Right cardiac atrium (tissue), 5 donors: ENCODE results near the gene PFDN2. TPM values are rescaled to one million over a fixed set of nuclear protein-coding genes. Genes with fewer than 3 reads are reported as not detected.
A peak's percentile ranks its signal among the peaks of the same experiment; 100 is the strongest.

Source experiments
- ATAC-seq, 2 donors: fragments of 200-7000 bp; cut with Tn5 transposase; one replicate each; pipeline versions ENCODE4 v1.8.0 to v1.9.1; 2020; ENCODE audit warnings: moderate library complexity in 2 of 2, mild to moderate bottlenecking in 1 of 2
- DNase-seq, 3 donors: peaks; one replicate each; pipeline ENCODE4 v3.0.0-alpha.2; 2020
- H3K27ac ChIP-seq: one replicate; pipeline ENCODE4 v1.5.1; 2013; ENCODE audit warnings: mild to moderate bottlenecking, low read length, control low read depth, moderate library complexity
- H3K27me3 ChIP-seq: one replicate; pipeline ENCODE4 v1.6.1; 2013; ENCODE audit not compliant: control insufficient read depth, insufficient read depth
- H3K4me1 ChIP-seq: one replicate; pipeline ENCODE4 v1.6.1; 2013; ENCODE audit warnings: low read length; ENCODE audit not compliant: control insufficient read depth, insufficient read depth
- H3K4me3 ChIP-seq: one replicate; pipeline ENCODE4 v1.5.1; 2013; ENCODE audit warnings: low read length, control low read depth
- H3K9me3 ChIP-seq: one replicate; pipeline ENCODE4 v1.6.1; 2013; ENCODE audit warnings: low read length; ENCODE audit not compliant: control insufficient read depth
- WGBS: extraction: QIAGEN DNeasy Blood & Tissue Kit; methylation state at CpG from one replicate; pipeline ENCODE4 v1.1.7; 2013; 5-methylcytosine and 5-hydroxymethylcytosine counted together
- intact Hi-C, 4 donors: fragments of 100-400 bp; cut with DNase I; formaldehyde crosslinking; loops; one replicate each; pipeline versions ENCODE4 v1.11.0 to v1.14.0; 2022 to 2023
- long read RNA-seq, 4 donors: library from polyadenylated mRNA; unstranded; transcript quantifications; one replicate each; pipeline ENCODE4 v2.0.0, GENCODE V29; 2020 to 2021
- polyA plus RNA-seq: library from polyadenylated mRNA; stranded (reverse); fragments of 200-250 nt; gene quantifications from one replicate; pipeline ENCODE4 v1.2.3, GENCODE V29; 2013
- total RNA-seq, 4 donors: library from RNA; stranded (reverse); fragmentation: NEBNext Ultra II Directional; extraction: Animal tissue kit (Norgen Biotek cat#: 25700); gene quantifications; one replicate each; pipeline ENCODE4 v1.2.1, GENCODE V29; 2021
- donor health status: healthy with polysubstance abuse.
- donor health status: DM: no; HTN: yes; CAD: no.
- donor health status: DM: no; HTN: no; CAD: no.
- donor health status: DM: no; HTN: yes; CAD: no; lungs with severe emphysema.
- donor health status: DM: yes; HTN: yes; CAD: no.

PFDN2 gene
- total RNA-seq (10 to 100 TPM; 44.9 to 58.6 (median 51.5) TPM), polyA plus RNA-seq (151 TPM)
- long read RNA-seq, donor 1, transcript PFDN2-201 (4 exons, 677 nt) = major isoform, 20 of 23 reads
- long read RNA-seq, donor 1, partial matches to known transcripts = 2 of 23 reads
- long read RNA-seq, donor 1, other reads (novel, unspliced or antisense) = 0 of 23 reads
- long read RNA-seq, donor 2, transcript PFDN2-201 (4 exons, 677 nt) = major isoform, 29 of 30 reads
- long read RNA-seq, donor 2, partial matches to known transcripts = 1 of 30 reads
- long read RNA-seq, donor 2, other reads (novel, unspliced or antisense) = 0 of 30 reads
- long read RNA-seq, donor 3, transcript PFDN2-201 (4 exons, 677 nt) = major isoform, 11 of 11 reads
- long read RNA-seq, donor 3, partial matches to known transcripts = 0 of 11 reads
- long read RNA-seq, donor 3, other reads (novel, unspliced or antisense) = 0 of 11 reads
- long read RNA-seq, donor 4, transcript PFDN2-201 (4 exons, 677 nt) = major isoform, 10 of 12 reads
- long read RNA-seq, donor 4, partial matches to known transcripts = 1 of 12 reads
- long read RNA-seq, donor 4, other reads (novel, unspliced or antisense) = 0 of 12 reads

GRCh38 chr1:161117759-161118581 lies at the start of gene PFDN2, which contains the start of gene NIT1:
Gene PFDN2, minus strand, starts transcription at chr1:161118037. Its CDS starts 11 bp downstream, at chr1:161118026.
Gene NIT1, plus strand, starts transcription at chr1:161118105. Its CDS starts 72 bp downstream, at chr1:161118177.
- H3K4me1 ChIP-seq = peaks cover 16% of the 10 kb centered on the region
- DNase-seq (peak; percentile 91 to 95 (median 94)), ATAC-seq (peak; percentile 93)
- under 1% methylated on average over 58 of the region's 58 CpGs for WGBS
- H3K4me3 ChIP-seq = peak within 1 kb of the TSS; percentile 92
- H3K27ac ChIP-seq = peak within 1 kb of the TSS; percentile 90
- intact Hi-C loops = no loop called here
- no peaks in the 10 kb centered on the region for H3K9me3 ChIP-seq
- no peaks in the 10 kb centered on the region for H3K27me3 ChIP-seq

- Histone ChIP-seq H3K27me3 (no peaks in the 10 kb centered on the region), H3K4me3 (peak overlapping the region; percentile 55), H3K9me3 (no peaks in the 10 kb centered on the region), H3K4me1 (peaks cover 4% of the 10 kb centered on the region), H3K27ac (peak overlapping the region; percentile 39)
- ATAC-seq (peak in 1 of 2 donors; percentile 1), DNase-seq (peak in 2 of 3 donors; percentile 32 to 61)
- intact Hi-C loops = no loop called here
- WGBS = 8% methylated on average over 33 of the region's 33 CpGs
Observed at GRCh38 chr1:161166669-161167548, 49.1 kb upstream of the PFDN2 start.

- ATAC-seq (peak; percentile 96 to 97), DNase-seq (peak; percentile 96 to 98 (median 97))
- peak within 1 kb of the TSS; percentile 55 for H3K4me3 ChIP-seq
- under 1% methylated on average over 54 of the region's 54 CpGs for WGBS
- H3K27ac ChIP-seq = peak within 1 kb of the TSS; percentile 94
- intact Hi-C loops = no loop called here
- peaks cover 4% of the 10 kb centered on the region for H3K4me1 ChIP-seq
- H3K9me3 ChIP-seq = no peaks in the 10 kb centered on the region
- no peaks in the 10 kb centered on the region for H3K27me3 ChIP-seq
Observed at GRCh38 chr1:161165742-161166668, 48.2 kb upstream of the PFDN2 start, which contains the start of gene PPOX. Gene PPOX, plus strand, starts transcription at chr1:161166426. Its CDS starts 422 bp downstream, at chr1:161166848.

- Histone ChIP-seq H3K9me3 (no peaks in the 10 kb centered on the region), H3K4me3 (peak overlapping the region; percentile 54), H3K4me1 (peaks cover 4% of the 10 kb centered on the region), H3K27ac (peak overlapping the region; percentile 94), H3K27me3 (no peaks in the 10 kb centered on the region)
- WGBS = 59% methylated on average over 14 of the region's 14 CpGs
- peak in 1 of 3 donors; percentile 56 for DNase-seq
- ATAC-seq = no peak
- intact Hi-C loops = no loop called here
Observed at GRCh38 chr1:161164901-161165610, 47.2 kb upstream of the PFDN2 start.

GRCh38 chr1:161163793-161164192 lies 46.0 kb upstream of the PFDN2 start:
- intact Hi-C loops = no loop called here
- DNase-seq (peak in 1 of 3 donors; percentile 43), ATAC-seq (no peak)
- H3K27ac ChIP-seq = no peak overlapping the region
- no peaks in the 10 kb centered on the region for H3K27me3 ChIP-seq
- 90% methylated on average over 5 of the region's 5 CpGs for WGBS
- no peaks in the 10 kb centered on the region for H3K9me3 ChIP-seq
- peaks cover 6% of the 10 kb centered on the region for H3K4me1 ChIP-seq
- no peak overlapping the region for H3K4me3 ChIP-seq

DNA sequence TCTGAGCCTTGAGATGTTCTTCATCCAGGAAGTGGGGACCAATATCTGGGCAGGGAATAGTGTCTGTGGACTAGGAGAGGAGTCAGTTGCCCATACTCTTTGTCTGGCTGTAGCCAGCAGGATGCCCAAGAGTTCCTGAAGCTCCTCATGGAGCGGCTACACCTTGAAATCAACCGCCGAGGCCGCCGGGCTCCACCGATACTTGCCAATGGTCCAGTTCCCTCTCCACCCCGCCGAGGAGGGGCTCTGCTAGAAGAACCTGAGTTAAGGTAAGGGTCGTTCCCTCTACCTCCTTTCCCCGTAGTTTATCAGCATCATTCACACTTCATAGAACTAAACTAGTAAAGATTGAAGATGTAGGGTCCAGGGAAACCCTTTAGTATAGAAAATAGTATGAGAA lies 45.0 kb upstream of the PFDN2 start:
- ATAC-seq (no peak), DNase-seq (no peak)
- Histone ChIP-seq H3K27me3 (no peaks in the 10 kb centered on the region), H3K9me3 (no peaks in the 10 kb centered on the region), H3K4me1 (peaks cover 6% of the 10 kb centered on the region), H3K4me3 (no peak overlapping the region), H3K27ac (no peak overlapping the region)
- whole genome bisulfite sequencing = 92% methylated on average over 10 of the region's 10 CpGs
- intact Hi-C loops = no loop called here

- H3K4me1 ChIP-seq = peaks cover 3% of the 10 kb centered on the region
- no peaks in the 10 kb centered on the region for H3K27me3 ChIP-seq
- no peaks in the 10 kb centered on the region for H3K9me3 ChIP-seq
- 57% methylated on average over 7 of the region's 7 CpGs for WGBS
- intact Hi-C loops = no loop called here
- H3K27ac ChIP-seq = no peak overlapping the region
- H3K4me3 ChIP-seq = no peak overlapping the region
- no peak for DNase-seq
- ATAC-seq = no peak
Observed at GRCh38 chr1:161162052-161162451, 44.2 kb upstream of the PFDN2 start.

DNA sequence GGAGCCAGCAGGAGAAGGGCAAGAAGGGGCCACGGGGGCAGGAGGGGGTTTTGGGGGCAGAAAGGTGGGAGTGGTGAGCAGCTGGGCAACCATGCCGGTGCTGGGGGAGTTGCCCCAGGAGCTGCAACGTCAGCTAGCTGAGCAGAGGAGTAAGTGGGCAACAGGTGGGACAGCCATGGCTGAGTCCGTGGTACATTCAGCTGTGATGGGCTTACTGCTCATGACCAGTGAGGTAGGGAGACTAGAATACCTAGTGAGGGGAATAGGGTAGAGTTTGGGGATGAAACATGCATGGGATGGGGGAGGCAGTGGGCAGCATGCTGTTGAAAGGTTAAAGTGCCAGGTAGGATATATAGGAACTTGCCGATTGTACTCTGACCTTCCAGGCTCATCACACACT lies 43.8 kb upstream of the PFDN2 start:
- peaks cover 3% of the 10 kb centered on the region for H3K4me1 ChIP-seq
- no peaks in the 10 kb centered on the region for H3K9me3 ChIP-seq
- WGBS = 82% methylated on average over 5 of the region's 5 CpGs
- no peaks in the 10 kb centered on the region for H3K27me3 ChIP-seq
- DNase-seq (no peak), ATAC-seq (no peak)
- no peak overlapping the region for H3K4me3 ChIP-seq
- H3K27ac ChIP-seq = no peak overlapping the region
- intact Hi-C loops = no loop called here

DNA sequence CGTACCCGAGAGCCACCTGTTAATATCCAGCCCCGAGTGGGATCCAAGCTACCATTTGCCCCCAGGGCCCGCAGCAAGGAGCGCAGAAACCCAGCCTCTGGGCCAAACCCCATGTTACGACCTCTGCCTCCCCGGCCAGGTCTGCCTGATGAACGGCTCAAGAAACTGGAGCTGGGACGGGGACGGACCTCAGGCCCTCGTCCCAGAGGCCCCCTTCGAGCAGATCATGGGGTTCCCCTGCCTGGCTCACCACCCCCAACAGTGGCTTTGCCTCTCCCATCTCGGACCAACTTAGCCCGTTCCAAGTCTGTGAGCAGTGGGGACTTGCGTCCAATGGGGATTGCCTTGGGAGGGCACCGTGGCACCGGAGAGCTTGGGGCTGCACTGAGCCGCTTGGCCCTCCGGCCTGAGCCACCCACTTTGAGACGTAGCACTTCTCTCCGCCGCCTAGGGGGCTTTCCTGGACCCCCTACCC lies 42.9 kb upstream of the PFDN2 start:
- Histone ChIP-seq H3K4me3 (no peak overlapping the region), H3K9me3 (no peaks in the 10 kb centered on the region), H3K27ac (no peak overlapping the region), H3K27me3 (no peaks in the 10 kb centered on the region), H3K4me1 (peaks cover 3% of the 10 kb centered on the region)
- 93% methylated on average over 22 of the region's 22 CpGs for WGBS
- intact Hi-C loops = no loop called here
- DNase-seq (no peak), ATAC-seq (no peak)
